HG03175 (cell line): Measurements from ENCODE around the gene DCAF17.
"Not testable (repeated sequence)": the region's sequence is repeated elsewhere in the genome, so short reads cannot be mapped to it uniquely, and the experiment has no call there.

Source experiments
- ATAC-seq: cut with Tn5 transposase; IDR thresholded peaks from one replicate; pipeline ENCODE4 v1.9.1; 2021; ENCODE audit warnings: mild to moderate bottlenecking, moderate library complexity; ENCODE audit not compliant: unreplicated experiment

The DCAF17 gene

GRCh38 chr2:171512014-171512413 is 78.0 kb downstream of the DCAF17 start:
- ATAC-seq = no peak

- ATAC-seq = no peak
These were observed 78.7 kb downstream of the DCAF17 start for GRCh38 chr2:171512683-171513195.

- no peak for ATAC-seq
These were observed 79.7 kb downstream of the DCAF17 start for GRCh38 chr2:171513719-171514160.

- ATAC-seq = no peak
These were observed 81.0 kb downstream of the DCAF17 start for GRCh38 chr2:171514908-171515582.

GRCh38 chr2:171515672-171516298 is 81.8 kb downstream of the DCAF17 start:
- ATAC-seq = no peak

- ATAC-seq = no peak
These were observed 82.8 kb downstream of the DCAF17 start for GRCh38 chr2:171516793-171517192.

- no peak for ATAC-seq
These were observed 86.4 kb downstream of the DCAF17 start for GRCh38 chr2:171520471-171520870.

GRCh38 chr2:171521361-171522051 is 87.5 kb downstream of the DCAF17 start:
- ATAC-seq = no peak

- ATAC-seq = peak; percentile 41
These were observed 88.2 kb downstream of the DCAF17 start, which contains the start of gene CYBRD1 for GRCh38 chr2:171522052-171522787. TSS of gene CYBRD1 (plus strand) at chr2:171522474. CDS start at chr2:171522546, 72 bp downstream.

GRCh38 chr2:171522788-171523087 is 88.7 kb downstream of the DCAF17 start:
- peak; percentile 27 for ATAC-seq

- ATAC-seq = peak; percentile 42
These were observed 89.3 kb downstream of the DCAF17 start for GRCh38 chr2:171523088-171524017.

- no peak for ATAC-seq
These were observed 90.0 kb downstream of the DCAF17 start for GRCh38 chr2:171524018-171524401.

GRCh38 chr2:171529914-171530313 is 95.9 kb downstream of the DCAF17 start:
- ATAC-seq = no peak

- no peak for ATAC-seq
These were observed 96.4 kb downstream of the DCAF17 start for GRCh38 chr2:171530378-171530777.

- not testable (repeated sequence) for ATAC-seq
These were observed 96.8 kb downstream of the DCAF17 start for GRCh38 chr2:171530859-171531258.

- no peak for ATAC-seq
These were observed 97.3 kb downstream of the DCAF17 start for GRCh38 chr2:171531291-171531690.

GRCh38 chr2:171531836-171532450 is 97.9 kb downstream of the DCAF17 start:
- ATAC-seq = no peak

GRCh38 chr2:171533331-171533730 is 99.3 kb downstream of the DCAF17 start:
- ATAC-seq = no peak
